ENCODE measurements around the gene RPL38.

GRCh38 chr17:74161503-74161875 is 42.0 kb upstream of the RPL38 start:
- TF ChIP-seq, protein P1, sequence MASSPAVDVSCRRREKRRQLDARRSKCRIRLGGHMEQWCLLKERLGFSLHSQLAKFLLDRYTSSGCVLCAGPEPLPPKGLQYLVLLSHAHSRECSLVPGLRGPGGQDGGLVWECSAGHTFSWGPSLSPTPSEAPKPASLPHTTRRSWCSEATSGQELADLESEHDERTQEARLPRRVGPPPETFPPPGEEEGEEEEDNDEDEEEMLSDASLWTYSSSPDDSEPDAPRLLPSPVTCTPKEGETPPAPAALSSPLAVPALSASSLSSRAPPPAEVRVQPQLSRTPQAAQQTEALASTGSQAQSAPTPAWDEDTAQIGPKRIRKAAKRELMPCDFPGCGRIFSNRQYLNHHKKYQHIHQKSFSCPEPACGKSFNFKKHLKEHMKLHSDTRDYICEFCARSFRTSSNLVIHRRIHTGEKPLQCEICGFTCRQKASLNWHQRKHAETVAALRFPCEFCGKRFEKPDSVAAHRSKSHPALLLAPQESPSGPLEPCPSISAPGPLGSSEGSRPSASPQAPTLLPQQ (tag by site-specific recombination; IDR thresholded peaks at IDR 0.05), result no peak
- TF ChIP-seq, protein P2, sequence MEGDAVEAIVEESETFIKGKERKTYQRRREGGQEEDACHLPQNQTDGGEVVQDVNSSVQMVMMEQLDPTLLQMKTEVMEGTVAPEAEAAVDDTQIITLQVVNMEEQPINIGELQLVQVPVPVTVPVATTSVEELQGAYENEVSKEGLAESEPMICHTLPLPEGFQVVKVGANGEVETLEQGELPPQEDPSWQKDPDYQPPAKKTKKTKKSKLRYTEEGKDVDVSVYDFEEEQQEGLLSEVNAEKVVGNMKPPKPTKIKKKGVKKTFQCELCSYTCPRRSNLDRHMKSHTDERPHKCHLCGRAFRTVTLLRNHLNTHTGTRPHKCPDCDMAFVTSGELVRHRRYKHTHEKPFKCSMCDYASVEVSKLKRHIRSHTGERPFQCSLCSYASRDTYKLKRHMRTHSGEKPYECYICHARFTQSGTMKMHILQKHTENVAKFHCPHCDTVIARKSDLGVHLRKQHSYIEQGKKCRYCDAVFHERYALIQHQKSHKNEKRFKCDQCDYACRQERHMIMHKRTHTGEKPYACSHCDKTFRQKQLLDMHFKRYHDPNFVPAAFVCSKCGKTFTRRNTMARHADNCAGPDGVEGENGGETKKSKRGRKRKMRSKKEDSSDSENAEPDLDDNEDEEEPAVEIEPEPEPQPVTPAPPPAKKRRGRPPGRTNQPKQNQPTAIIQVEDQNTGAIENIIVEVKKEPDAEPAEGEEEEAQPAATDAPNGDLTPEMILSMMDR (tag by site-specific recombination; IDR thresholded peaks at IDR 0.05), result no peak
- TF ChIP-seq ZNF16 (tag by site-specific recombination; IDR thresholded peaks at IDR 0.05; ENCODE audit: low read depth) (no peak), ZNF23 (tag by site-specific recombination; IDR thresholded peaks at IDR 0.05; ENCODE audit: borderline replicate concordance) (no peak), BCL11A (tag by site-specific recombination; IDR thresholded peaks at IDR 0.05; ENCODE audit: low read depth) (no peak), ZNF274 (IDR thresholded peaks at IDR 0.05; ENCODE audit: low read length) (no peak), ZNF274 (tag by site-specific recombination; IDR thresholded peaks at IDR 0.05; ENCODE audit: borderline replicate concordance) (no peak), ZNF302 (tag by site-specific recombination; IDR thresholded peaks at IDR 0.05; ENCODE audit: low read depth) (no peak), YY1 (tag by site-specific recombination; IDR thresholded peaks at IDR 0.05) (no peak), WT1 (tag by site-specific recombination; IDR thresholded peaks at IDR 0.05) (no peak), TCF7L2 (IDR thresholded peaks at IDR 0.05; ENCODE audit: borderline replicate concordance, low read depth, low read length) (no peak), SP2 (tag by site-specific recombination; IDR thresholded peaks at IDR 0.05) (no peak), ZNF184 (tag by site-specific recombination; IDR thresholded peaks at IDR 0.05) (no peak), ZNF239 (tag by site-specific recombination; IDR thresholded peaks at IDR 0.05) (no peak)
- TF ChIP-seq, protein P3, sequence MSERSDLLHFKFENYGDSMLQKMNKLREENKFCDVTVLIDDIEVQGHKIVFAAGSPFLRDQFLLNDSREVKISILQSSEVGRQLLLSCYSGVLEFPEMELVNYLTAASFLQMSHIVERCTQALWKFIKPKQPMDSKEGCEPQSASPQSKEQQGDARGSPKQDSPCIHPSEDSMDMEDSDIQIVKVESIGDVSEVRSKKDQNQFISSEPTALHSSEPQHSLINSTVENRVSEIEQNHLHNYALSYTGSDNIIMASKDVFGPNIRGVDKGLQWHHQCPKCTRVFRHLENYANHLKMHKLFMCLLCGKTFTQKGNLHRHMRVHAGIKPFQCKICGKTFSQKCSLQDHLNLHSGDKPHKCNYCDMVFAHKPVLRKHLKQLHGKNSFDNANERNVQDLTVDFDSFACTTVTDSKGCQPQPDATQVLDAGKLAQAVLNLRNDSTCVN (tag by site-specific recombination; optimal IDR thresholded peaks at IDR 0.05), result no peak

Measured in HEK293 (cell line).